Measurements from ENCODE around the gene PGC.

The PGC gene

GRCh38 chr6:41702771-41703494 is 44.3 kb downstream of the PGC start:
- in situ Hi-C loops (cut with HindIII; ENCODE audit: low sequenced_read_pairs), result no loop called here

GRCh38 chr6:41702089-41702745 is 45.0 kb downstream of the PGC start:
- in situ Hi-C loops (cut with HindIII; ENCODE audit: low sequenced_read_pairs), result no loop called here

- in situ Hi-C loops (cut with HindIII; ENCODE audit: low sequenced_read_pairs), result no loop called here
Observed at GRCh38 chr6:41700463-41701347, 46.5 kb downstream of the PGC start.

- in situ Hi-C loops (cut with HindIII; ENCODE audit: low sequenced_read_pairs), result loop anchor here (10.0 kb wide), 2 partner anchors 56 to 86 kb away; partner anchors contain the start of genes PRICKLE4 and TOMM6
Observed at GRCh38 chr6:41699063-41699462, 48.1 kb downstream of the PGC start.

GRCh38 chr6:41697861-41698781 is 49.1 kb downstream of the PGC start:
- in situ Hi-C loops (cut with HindIII; ENCODE audit: low sequenced_read_pairs), result loop anchor here (10.0 kb wide), 2 partner anchors 57 to 87 kb away; partner anchors contain the start of genes PRICKLE4 and TOMM6

- in situ Hi-C loops (cut with HindIII; ENCODE audit: low sequenced_read_pairs), result loop anchor here (10.0 kb wide), 2 partner anchors 58 to 88 kb away; partner anchors contain the start of genes PRICKLE4 and TOMM6
Observed at GRCh38 chr6:41696788-41697187, 50.4 kb downstream of the PGC start.

- in situ Hi-C loops (cut with HindIII; ENCODE audit: low sequenced_read_pairs), result loop anchor here (10.0 kb wide), 2 partner anchors 59 to 89 kb away; partner anchors contain the start of genes PRICKLE4 and TOMM6
Observed at GRCh38 chr6:41695825-41696224, 51.4 kb downstream of the PGC start.

- in situ Hi-C loops (cut with HindIII; ENCODE audit: low sequenced_read_pairs), result loop anchor here (5.0 to 10.0 kb wide), 3 partner anchors 60 to 103 kb away; partner anchors contain the start of genes PRICKLE4 and TOMM6
Observed at GRCh38 chr6:41694815-41695526, 52.2 kb downstream of the PGC start.

GRCh38 chr6:41693281-41694240 is 53.6 kb downstream of the PGC start:
- in situ Hi-C loops (cut with HindIII; ENCODE audit: low sequenced_read_pairs), result loop anchor here (5.0 to 10.0 kb wide), 3 partner anchors 61 to 101 kb away; partner anchors contain the start of genes PRICKLE4 and TOMM6

GRCh38 chr6:41692730-41693129 is 54.5 kb downstream of the PGC start:
- in situ Hi-C loops (cut with HindIII; ENCODE audit: low sequenced_read_pairs), result loop anchor here (5.0 to 10.0 kb wide), 3 partner anchors 62 to 100 kb away; partner anchors contain the start of genes PRICKLE4 and TOMM6

- in situ Hi-C loops (cut with HindIII; ENCODE audit: low sequenced_read_pairs), result loop anchor here (5.0 to 10.0 kb wide), 3 partner anchors 63 to 100 kb away; partner anchors contain the start of genes PRICKLE4 and TOMM6
Observed at GRCh38 chr6:41692080-41692675, 55.0 kb downstream of the PGC start.

- in situ Hi-C loops (cut with HindIII; ENCODE audit: low sequenced_read_pairs), result loop anchor here (5.0 to 10.0 kb wide), 3 partner anchors 63 to 99 kb away; partner anchors contain the start of genes PRICKLE4 and TOMM6
Observed at GRCh38 chr6:41691426-41692079, 55.6 kb downstream of the PGC start.

- in situ Hi-C loops (cut with HindIII; ENCODE audit: low sequenced_read_pairs), result loop anchor here (5.0 to 10.0 kb wide), 3 partner anchors 64 to 98 kb away; partner anchors contain the start of genes PRICKLE4 and TOMM6
Observed at GRCh38 chr6:41690541-41691330, 56.5 kb downstream of the PGC start.

- in situ Hi-C loops (cut with HindIII; ENCODE audit: low sequenced_read_pairs), result loop anchor here (5.0 to 10.0 kb wide), 3 partner anchors 65 to 97 kb away; partner anchors contain the start of genes PRICKLE4 and TOMM6
Observed at GRCh38 chr6:41689171-41690008, 57.8 kb downstream of the PGC start.
